Measurements from ENCODE around the gene SMIM8. TPM values are rescaled to one million over a fixed set of nuclear protein-coding genes. Genes with fewer than 3 reads are reported as not detected.

The SMIM8 gene
- total RNA-seq, 1 experiment from 2014 or later: 6.6 TPM

DNA sequence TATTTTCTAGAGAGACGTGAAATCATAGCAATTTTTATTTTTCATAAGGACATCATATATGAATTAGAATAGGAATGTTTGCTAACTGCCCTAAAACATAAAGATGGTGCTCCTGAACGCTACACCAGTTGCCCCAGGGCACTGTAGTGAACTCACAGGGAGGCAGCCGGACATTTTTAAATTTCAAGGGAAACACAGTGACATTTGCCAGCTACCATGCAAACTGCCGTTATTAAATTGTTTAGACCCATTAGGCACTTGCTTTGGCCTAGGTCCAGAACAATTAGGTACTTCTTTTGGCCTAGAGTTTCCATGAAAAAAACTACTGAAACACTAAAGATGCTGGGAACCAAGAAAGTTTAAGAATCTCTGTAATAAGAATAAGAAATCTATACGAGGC, 60.5 kb downstream of the SMIM8 start:
- H4K20me1 ChIP-seq (ENCODE audit: control insufficient read depth, insufficient read depth, insufficient read length): no peaks in the 10 kb centered on the region
- no peak overlapping the region for H2BK20ac ChIP-seq (ENCODE audit: low read depth, low read length, poor library complexity, severe bottlenecking)
- no peak overlapping the region for H2AFZ ChIP-seq (ENCODE audit: low read length)
- no peak overlapping the region for H4K5ac ChIP-seq (ENCODE audit: insufficient read length, low read depth, low read length)
- H3K56ac ChIP-seq (ENCODE audit: insufficient read length, low read depth, low read length): no peak overlapping the region
- H3K9ac ChIP-seq (ENCODE audit: extremely low read depth, insufficient read length, low read length): no peak overlapping the region
- H3K14ac ChIP-seq (ENCODE audit: insufficient read depth, low read length): no peak overlapping the region
- H2BK15ac ChIP-seq (ENCODE audit: low read depth, low read length): no peak overlapping the region
- no peaks in the 10 kb centered on the region for H3K79me2 ChIP-seq (ENCODE audit: insufficient read depth, low read length)
- no peak overlapping the region for H3K18ac ChIP-seq (ENCODE audit: insufficient read length, low read depth, low read length)
- no peak overlapping the region for H3K27ac ChIP-seq (ENCODE audit: insufficient read length, low read depth, low read length)
- Mint-ChIP-seq H3K9me3 (no peaks in the 10 kb centered on the region), H3K4me1 (peaks cover 0 to 5% of the 10 kb centered on the region in 2 experiments; a peak in 2 of 4 replicates), H3K36me3 (ENCODE audit: insufficient read depth in 1 of 3, low read depth in 3 of 3) (no peaks in the 10 kb centered on the region), H3K4me3 (no peak overlapping the region), H3K27me3 (ENCODE audit: low read depth) (no peaks in the 10 kb centered on the region), H3K27ac (no peak overlapping the region)
- no peak overlapping the region for H2BK12ac ChIP-seq (ENCODE audit: insufficient read length, low read depth, low read length)
- H3K9me3 ChIP-seq (ENCODE audit: control insufficient read depth, low read depth, low read length): no peaks in the 10 kb centered on the region
- no CpG with 5 or more reads among the region's 5 CpGs for WGBS (ENCODE audit: extremely low coverage, insufficient read length, low lambda C conversion rate)
- no peak overlapping the region for H2BK120ac ChIP-seq (ENCODE audit: low read depth, low read length, poor library complexity, severe bottlenecking)
- H2AK5ac ChIP-seq (ENCODE audit: insufficient read length, low read length): no peak overlapping the region
- H3K79me1 ChIP-seq (ENCODE audit: insufficient read depth, low read depth, low read length, poor library complexity, severe bottlenecking): no peaks in the 10 kb centered on the region
- TF ChIP-seq, protein P1, sequence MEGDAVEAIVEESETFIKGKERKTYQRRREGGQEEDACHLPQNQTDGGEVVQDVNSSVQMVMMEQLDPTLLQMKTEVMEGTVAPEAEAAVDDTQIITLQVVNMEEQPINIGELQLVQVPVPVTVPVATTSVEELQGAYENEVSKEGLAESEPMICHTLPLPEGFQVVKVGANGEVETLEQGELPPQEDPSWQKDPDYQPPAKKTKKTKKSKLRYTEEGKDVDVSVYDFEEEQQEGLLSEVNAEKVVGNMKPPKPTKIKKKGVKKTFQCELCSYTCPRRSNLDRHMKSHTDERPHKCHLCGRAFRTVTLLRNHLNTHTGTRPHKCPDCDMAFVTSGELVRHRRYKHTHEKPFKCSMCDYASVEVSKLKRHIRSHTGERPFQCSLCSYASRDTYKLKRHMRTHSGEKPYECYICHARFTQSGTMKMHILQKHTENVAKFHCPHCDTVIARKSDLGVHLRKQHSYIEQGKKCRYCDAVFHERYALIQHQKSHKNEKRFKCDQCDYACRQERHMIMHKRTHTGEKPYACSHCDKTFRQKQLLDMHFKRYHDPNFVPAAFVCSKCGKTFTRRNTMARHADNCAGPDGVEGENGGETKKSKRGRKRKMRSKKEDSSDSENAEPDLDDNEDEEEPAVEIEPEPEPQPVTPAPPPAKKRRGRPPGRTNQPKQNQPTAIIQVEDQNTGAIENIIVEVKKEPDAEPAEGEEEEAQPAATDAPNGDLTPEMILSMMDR (conservative IDR thresholded peaks at IDR 0.05): no peak
- H3K4me2 ChIP-seq (ENCODE audit: insufficient read depth, insufficient read length, low read length): no peak overlapping the region
- no peak overlapping the region for H3K23ac ChIP-seq (ENCODE audit: insufficient read length, low read depth, low read length)
- DNase-seq: no peak
- H3K23me2 ChIP-seq (ENCODE audit: insufficient read length, low read depth, low read length, poor library complexity, severe bottlenecking): no peaks in the 10 kb centered on the region
- H3K4ac ChIP-seq (ENCODE audit: low read depth, low read length): no peak overlapping the region
- no peaks in the 10 kb centered on the region for H3K27me3 ChIP-seq (ENCODE audit: insufficient read depth, low read length)
- no peak overlapping the region for H4K91ac ChIP-seq (ENCODE audit: insufficient read length, low read depth, low read length)
- H3T11ph ChIP-seq (ENCODE audit: low read length): no peak overlapping the region
- no peak overlapping the region for H2BK5ac ChIP-seq (ENCODE audit: insufficient read length, low read length)
- H3K4me1 ChIP-seq (ENCODE audit: insufficient read depth, low read length): no peaks in the 10 kb centered on the region
- H4K8ac ChIP-seq (replicated peaks; ENCODE audit: insufficient read length, low read depth, low read length): no peak overlapping the region

Measured in H9 (cell line).